Right renal cortex interstitium (tissue), 3 donors: ENCODE measurements around the gene ATG4B. TPM values are rescaled to one million over a fixed set of nuclear protein-coding genes. Genes with fewer than 3 reads are reported as not detected.
"Not testable (repeated sequence)": the region's sequence is repeated elsewhere in the genome, so short reads cannot be mapped to it uniquely, and the experiment has no call there.

ENCODE experiments used
- DNase-seq, 3 donors: peaks; one replicate each; pipeline ENCODE4 v3.0.0-alpha.2; 2013; ENCODE audit warnings: low read depth in 3 of 3, low spot score in 2 of 3
- polyA plus RNA-seq, 3 donors: library from polyadenylated mRNA; unstranded; fragments of 120-200 nt; gene quantifications; one replicate each; pipeline ENCODE4 v1.2.1, GENCODE V29; 2013; ENCODE audit not compliant: insufficient read length in 3 of 3

ATG4B gene
- polyA plus RNA-seq, 3 donors: 60.7 to 65.5 (median 61.1) TPM

DNA sequence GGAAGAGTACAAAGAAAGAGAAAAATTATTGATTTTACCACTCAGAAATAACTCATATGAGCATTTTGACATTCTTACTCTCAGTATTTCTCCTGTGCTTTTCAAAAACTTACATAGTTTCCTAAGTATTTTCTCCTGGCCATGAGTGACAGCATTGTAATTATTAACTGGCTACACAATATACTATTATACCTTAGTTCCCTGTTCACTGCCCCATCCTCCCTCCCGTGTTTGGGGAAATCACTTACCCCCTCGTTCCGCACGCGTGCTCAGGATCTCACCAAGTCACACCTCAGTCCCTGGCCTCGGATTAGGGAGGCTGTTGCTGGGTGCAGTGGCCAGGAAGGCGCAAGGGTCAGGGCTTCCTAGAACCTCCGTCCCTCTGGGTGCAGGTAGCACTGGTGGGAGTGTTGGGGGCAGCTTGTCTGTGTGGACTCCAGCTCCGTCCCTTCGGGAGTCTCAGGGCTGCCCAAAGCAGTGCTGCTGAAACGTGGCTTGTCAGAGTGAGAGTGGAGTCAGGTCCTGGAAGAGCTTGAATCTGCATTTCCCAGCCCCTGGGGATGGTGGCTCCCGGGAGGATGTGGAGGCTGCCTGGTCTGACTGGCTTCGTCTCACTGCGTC, 23.2 kb downstream of the ATG4B start:
- DNase-seq: no peak

DNA sequence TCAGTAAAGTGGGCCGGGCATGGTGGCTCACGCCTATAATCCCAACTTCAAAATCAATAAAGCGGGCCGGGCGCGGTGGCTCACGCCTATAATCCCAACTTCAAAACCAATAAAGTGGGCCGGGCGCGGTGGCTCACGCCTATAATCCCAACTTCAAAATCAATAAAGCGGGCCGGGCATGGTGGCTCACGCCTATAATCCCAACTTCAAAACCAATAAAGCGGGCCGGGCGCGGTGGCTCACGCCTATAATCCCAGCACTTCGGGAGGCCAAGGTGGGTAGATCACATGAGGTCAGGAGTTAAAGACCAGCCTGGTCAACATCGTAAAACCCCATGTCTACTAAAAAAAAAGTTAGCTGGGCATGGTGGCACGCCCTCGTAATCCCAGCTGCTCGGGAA, 25.2 kb downstream of the ATG4B start:
- DNase-seq: not testable (repeated sequence)

GRCh38 chr2:241665731-241666440, 28.4 kb downstream of the ATG4B start:
- no peak for DNase-seq

GRCh38 chr2:241666627-241667400, 29.3 kb downstream of the ATG4B start:
- DNase-seq: peak in 1 of 3 donors; percentile 50

DNA sequence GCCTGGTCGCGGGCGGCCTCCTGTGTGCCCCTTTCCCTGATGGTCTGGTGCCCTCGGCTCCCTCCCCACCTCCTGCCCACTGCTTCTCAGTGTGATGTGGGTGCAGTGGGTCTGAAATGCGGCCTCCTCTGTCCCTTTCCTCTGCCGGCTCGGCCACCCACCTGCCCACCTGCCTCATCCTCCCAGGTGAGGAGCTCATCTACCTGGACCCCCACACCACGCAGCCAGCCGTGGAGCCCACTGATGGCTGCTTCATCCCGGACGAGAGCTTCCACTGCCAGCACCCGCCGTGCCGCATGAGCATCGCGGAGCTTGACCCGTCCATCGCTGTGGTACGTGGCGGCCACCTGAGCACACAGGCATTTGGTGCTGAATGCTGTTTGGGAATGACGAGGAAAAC, 30.9 kb downstream of the ATG4B start:
- no peak for DNase-seq

- DNase-seq: no peak
These were observed 31.3 kb downstream of the ATG4B start for GRCh38 chr2:241668839-241669238.

GRCh38 chr2:241670333-241671110, 33.0 kb downstream of the ATG4B start:
- no peak for DNase-seq

GRCh38 chr2:241671457-241672240, 34.2 kb downstream of the ATG4B start:
- DNase-seq: no peak

GRCh38 chr2:241672243-241673188, 35.0 kb downstream of the ATG4B start:
- DNase-seq: no peak

GRCh38 chr2:241673189-241673663, 35.7 kb downstream of the ATG4B start:
- DNase-seq: no peak

DNA sequence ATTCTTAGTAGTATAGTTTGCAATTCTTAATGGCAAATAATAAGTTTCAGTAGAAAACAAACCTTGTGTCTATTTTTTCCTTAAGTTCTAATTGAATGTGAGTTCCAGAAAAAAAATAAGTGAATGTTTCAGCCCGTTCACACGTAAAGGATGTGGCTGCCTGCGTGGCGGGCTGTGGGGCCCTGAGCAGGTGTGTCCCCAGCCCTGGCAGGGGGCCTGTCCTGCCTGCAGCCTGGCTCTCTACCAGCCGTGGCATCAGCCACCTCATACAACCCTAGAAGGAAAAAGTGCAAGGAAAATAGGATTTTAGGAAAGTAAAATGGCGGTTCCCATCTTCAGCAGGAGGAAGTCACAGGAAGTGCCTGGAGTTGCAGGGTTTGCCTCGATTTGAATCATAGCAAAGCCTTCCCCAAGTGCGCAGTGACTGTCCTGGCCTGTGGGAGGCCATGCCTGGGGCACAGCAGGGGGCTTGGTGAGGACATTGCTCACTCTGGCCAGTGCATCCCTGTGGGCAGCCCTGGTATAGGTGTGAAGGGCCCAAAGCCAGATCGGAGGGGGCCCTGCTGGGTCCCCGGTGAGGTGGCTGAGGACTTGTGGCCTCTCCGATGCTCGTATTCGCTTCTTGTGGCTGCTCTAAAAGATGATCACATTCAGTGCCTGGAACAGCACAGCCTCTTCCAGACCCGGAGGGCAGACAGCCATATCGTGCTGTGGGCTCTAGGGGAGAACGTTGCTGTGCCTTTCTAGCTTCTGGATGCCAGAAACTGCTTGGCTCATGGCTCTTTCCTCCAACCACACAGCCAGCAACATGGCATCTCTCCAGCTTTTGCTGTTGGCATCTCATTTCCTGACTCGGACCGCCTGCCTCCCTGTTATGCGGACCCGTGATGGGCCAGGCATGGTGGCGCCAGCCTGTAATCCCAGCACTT, 36.6 kb downstream of the ATG4B start:
- no peak for DNase-seq

DNA sequence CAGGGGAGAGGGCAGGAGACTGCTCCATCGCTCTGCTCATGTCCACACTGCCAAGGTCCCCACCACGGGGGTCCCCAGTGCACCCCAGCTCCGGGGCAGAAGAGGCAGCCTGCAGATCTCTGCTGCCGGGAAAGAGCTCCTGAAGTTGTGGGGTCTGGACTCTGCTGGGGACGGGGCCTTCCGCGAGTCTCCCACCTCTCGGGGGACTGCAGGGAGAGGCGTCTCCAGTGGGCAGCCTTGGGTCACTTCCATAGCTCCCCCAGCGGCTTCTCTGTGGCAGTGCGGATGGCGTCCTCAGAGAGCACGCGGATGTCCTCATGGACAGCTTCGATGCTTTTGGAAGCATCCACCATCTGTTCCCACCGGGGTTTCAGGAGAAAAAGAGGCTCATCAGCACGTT, 38.4 kb downstream of the ATG4B start:
- DNase-seq: no peak

DNA sequence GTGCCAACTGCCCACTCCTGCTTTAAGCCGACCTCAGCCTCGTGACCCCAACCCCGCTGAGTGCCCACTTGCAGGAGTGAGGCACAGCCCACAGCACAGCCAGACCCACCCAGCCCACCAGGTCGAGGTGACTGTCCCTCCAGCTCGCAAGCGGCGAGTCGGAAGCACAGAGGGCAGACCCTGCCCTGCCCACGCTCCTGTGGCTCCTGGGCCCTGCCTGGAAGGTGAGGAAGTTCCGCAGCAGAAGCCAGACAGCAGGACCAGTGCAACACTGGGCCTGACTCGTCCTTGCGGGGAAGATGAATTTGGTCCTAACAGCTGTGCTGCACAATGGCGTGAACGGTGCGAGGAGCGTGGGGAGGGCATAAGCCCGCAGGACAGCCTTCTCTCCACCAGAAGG, 39.2 kb downstream of the ATG4B start:
- no peak for DNase-seq

GRCh38 chr2:241677392-241677791, 39.9 kb downstream of the ATG4B start:
- no peak for DNase-seq

DNA sequence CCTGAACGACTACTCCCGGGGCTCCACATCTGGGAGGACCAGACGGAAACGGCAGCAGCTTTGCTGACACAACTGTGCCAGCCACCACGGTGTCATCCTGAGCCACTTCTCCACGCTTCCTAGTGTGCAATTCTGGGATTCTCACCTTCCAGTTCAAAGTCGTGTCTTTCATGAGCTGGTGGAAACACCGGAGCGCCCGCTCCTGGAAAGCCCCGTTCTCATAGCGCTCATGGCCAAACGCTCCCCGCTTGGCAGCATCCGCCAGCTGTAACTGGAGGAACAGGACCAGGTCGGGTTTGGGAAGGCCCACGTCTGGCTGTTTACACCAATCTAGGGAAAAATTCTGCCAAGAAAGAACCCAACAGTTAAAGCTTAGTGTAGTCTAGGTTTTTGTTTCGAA, 40.8 kb downstream of the ATG4B start:
- no peak for DNase-seq

GRCh38 chr2:241678784-241679540, 41.5 kb downstream of the ATG4B start:
- no peak for DNase-seq

DNA sequence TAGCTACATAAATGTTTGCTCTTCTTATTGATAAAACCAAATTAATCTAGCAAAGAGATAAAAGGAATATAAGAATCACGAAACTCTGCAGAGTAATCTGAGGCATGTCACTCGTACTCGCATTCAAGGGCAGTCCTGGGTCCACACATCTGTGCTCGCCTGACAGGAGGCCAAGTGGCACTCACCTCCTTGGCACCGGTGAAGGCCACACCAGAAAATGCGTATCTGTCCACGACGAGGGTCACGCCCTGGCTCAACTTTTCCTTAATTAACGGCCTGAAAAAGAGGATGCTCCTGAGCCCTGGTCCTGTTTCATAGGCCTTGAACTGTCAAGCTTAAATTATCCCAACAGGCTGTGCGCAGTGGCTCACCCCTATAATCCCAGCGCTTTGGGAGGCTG, 42.6 kb downstream of the ATG4B start:
- DNase-seq: no peak
